Ramos (cell line): ENCODE data around the gene ACTL6A.
"Not testable (repeated sequence)": the region's sequence is repeated elsewhere in the genome, so short reads cannot be mapped to it uniquely, and the experiment has no call there.

Source experiments
- in situ Hi-C: fragments of 300-500 bp; cut with MboI; formaldehyde crosslinking; loops from one replicate; pipeline ENCODE4 v1.14.3; 2022; ENCODE audit warnings: low sequenced_read_pairs; ENCODE audit not compliant: unreplicated experiment

The ACTL6A gene

DNA sequence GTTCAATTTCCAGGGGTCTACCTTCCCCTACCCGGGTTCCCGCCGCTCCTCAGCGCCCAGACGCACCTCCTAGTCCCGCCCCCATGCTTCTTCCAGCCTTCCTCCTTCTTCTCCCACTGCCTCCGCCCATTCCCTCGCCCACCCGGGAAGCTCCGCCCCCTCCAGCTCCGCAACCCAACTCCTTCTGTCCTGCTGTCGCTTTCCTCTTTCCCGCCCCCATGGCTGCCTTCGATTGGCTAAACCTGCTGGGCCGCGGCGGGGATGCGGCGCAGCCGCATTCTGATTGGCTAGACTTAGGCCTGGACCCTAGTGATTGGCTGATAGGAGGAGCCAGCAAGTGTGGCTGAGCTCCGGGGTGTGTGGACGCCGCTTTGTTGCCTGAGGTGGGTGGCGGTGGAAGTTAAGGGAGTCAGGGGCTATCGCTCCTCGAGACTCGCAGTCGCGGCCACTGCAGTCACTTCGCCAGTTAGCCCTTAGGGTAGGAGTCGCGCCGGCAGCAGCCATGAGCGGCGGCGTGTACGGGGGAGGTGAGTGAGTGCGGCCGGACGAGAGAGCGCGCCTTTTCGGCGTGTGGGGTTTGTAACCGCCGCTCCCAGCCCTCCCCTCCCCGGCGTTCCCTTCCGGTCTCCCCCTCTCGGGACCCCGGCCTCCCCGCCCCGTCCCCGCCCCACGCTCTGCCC is at the start of gene ACTL6A:
ACTL6A (plus strand) TSS at position 336 of the 680 bp plus-strand sequence; CDS start at position 503, 167 bp downstream.
- in situ Hi-C loops, result loop anchor here (10.0 kb wide), 1 partner anchor 408 kb away; no protein-coding TSS in a partner anchor

- in situ Hi-C loops, result no loop called here
Observed at GRCh38 chr3:179513862-179514261, 48.9 kb upstream of the ACTL6A start.

GRCh38 chr3:179516461-179517251 is 46.1 kb upstream of the ACTL6A start:
- in situ Hi-C loops, result not testable (repeated sequence)

DNA sequence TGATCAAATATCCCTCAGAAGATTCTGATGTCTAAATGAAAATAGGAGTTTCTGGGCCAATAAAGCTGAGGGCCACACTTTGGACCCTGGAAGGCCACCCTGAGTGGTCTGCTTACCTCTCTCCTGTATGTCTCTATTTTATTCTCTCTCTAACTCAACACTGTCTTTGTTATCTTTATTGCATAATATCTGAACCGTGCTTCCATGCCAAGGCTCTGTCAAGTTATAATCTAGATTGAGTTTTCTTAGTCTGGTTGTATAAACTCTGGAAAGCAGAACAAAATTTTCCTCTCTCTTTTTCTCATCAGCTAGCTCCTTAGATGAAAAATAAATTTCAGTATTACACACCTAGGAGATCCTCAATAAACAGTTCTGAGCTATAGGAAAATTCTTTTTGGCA is 36.2 kb upstream of the ACTL6A start:
- in situ Hi-C loops, result no loop called here

DNA sequence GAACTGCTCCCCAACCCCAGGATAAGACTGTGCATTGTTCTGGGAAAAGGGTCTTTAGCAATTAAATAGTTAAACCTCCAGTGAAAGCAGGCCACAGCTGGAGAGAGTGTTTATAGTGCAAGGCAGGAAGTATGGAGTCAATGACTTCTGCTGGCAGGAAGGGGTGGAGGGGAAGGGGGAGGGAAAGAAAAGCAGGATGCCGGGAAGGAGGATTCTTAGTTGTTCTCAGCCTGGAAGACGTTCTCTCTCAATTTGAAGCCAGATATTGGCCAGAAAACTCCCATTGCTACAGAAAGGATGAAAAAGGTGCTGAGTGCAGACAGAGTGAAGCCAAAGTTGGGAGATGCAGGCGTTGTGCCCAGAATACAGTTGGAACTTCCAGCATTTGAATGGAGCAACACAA is 35.7 kb upstream of the ACTL6A start:
- in situ Hi-C loops, result no loop called here

- in situ Hi-C loops, result no loop called here
Observed at GRCh38 chr3:179528772-179529171, 34.0 kb upstream of the ACTL6A start.

DNA sequence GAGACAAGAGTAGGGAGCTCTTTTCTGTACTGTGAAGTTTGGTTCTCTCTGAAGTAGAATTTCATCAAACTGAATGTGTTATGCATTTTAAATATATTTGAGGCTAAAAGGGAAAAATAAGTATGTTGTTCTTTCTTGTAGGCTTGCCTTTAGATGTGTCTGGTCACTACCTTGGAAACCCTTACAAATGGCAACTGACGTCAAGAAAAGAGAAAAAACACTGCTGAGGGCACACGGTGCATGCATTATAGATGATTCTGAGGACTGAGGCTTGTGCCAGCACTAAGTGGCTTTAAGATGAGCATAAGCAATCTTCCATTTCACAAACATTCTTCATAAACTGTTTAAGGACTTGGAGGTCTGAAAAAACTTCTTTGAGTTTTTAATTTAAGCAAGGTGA is 31.1 kb upstream of the ACTL6A start:
- in situ Hi-C loops, result no loop called here

- in situ Hi-C loops, result no loop called here
Observed at GRCh38 chr3:179533274-179533673, 29.5 kb upstream of the ACTL6A start.

- in situ Hi-C loops, result loop anchor here (5.0 kb wide), 1 partner anchor 49 kb away; no protein-coding TSS in a partner anchor
Observed at GRCh38 chr3:179536256-179536655, 26.5 kb upstream of the ACTL6A start.

DNA sequence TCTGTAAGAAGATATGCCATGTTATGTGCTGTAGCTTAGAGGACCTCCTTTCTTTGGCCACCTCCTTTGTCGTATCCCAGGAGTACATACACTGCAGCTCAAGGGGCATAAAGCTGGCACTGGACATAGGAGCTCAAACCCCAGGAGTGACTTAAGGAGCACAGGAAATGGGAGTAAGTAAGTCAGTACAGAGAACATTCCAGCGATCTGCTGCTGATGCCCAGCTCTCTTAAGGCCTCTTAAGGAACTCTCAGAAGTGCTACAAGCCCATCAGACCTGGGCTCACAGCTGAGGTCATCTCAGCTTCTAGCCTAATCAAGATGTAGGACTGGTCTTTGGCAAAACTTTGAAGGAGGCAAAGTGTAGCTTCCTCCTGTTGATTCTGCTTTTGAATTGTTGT is 21.6 kb upstream of the ACTL6A start:
- in situ Hi-C loops, result no loop called here

DNA sequence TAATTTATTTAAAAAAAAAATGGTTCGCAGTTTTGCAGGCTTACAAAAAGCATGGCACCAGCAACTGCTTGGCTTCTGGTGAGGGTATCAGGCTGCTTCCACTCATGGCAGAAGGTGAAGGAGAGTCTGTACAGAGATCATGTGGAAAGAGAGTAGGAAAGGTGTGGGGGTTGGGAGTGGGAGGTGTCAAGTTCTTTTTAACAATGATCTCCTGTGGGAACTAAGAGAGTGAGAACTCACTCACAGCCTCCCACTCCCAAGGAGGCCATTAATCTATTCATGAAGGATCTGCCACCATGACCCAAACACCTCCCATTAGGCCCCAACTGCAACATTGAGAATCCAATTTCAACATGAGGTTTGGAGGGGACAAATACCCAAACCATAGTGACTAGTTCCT is 21.1 kb upstream of the ACTL6A start:
- in situ Hi-C loops, result no loop called here

DNA sequence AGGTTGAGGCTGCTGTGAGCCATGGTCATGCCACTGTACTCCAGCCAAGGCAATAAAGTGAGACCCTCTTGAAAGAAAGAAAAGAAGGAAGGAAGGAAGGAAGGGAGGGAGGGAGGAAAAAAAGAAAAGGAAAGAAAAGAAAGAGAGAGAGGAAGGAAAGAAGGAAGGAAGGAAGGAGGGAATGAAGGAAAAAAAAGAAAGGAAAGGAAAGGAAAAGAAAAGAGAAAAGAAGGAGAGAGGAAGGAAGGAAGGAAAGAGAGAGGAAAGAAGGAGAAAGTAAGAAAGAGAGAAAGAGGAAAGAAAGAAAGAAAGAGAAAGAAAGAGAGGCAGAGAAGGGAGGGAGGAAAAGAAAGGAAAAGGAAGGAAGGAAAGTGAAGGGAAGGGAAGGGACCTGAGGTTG is 20.4 kb upstream of the ACTL6A start:
- in situ Hi-C loops, result no loop called here

- in situ Hi-C loops, result no loop called here
Observed at GRCh38 chr3:179544981-179545645, 17.6 kb upstream of the ACTL6A start.

GRCh38 chr3:179546814-179547241 is 15.9 kb upstream of the ACTL6A start:
- in situ Hi-C loops, result no loop called here

DNA sequence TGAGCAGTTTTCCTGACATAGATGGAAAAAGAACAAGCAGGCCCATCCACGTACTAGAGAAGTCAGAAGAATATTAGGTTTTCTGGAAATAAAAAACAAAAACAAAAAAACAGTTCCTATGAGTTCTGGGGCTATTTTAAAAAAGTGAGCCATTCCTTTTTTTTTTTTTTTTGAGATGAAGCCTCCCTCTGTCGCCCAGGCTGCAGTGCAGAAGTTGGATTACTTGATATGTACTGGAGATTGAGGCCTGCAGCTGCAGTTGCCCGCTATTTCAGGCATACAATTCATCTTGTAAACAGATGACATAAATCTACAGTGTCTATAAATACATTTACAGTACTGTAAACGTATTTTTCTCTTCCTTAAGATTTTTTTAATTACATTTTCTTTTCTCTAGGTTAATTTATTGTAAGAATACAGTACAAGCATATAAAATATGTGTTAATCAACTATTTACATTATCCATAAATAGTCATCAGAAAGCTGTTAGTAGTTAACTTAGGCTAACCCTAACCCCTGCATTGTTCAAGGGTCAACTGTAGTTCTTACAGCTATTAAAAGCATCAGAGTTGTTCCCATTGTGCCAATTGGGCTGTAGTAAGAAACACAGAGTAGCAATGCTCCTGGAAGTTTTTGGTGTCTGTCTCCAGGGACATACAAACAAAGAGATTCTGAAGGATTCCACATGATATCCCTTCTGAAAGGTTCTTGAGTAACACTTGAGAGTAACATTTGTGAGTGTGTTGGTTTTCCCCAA is 11.2 kb upstream of the ACTL6A start:
- in situ Hi-C loops, result loop anchor here (5.0 to 10.0 kb wide), 2 partner anchors 104 to 537 kb away; no protein-coding TSS in a partner anchor

GRCh38 chr3:179558742-179559364 is 3.9 kb upstream of the ACTL6A start:
- in situ Hi-C loops, result loop anchor here (10.0 kb wide), 1 partner anchor 544 kb away; no protein-coding TSS in a partner anchor

DNA sequence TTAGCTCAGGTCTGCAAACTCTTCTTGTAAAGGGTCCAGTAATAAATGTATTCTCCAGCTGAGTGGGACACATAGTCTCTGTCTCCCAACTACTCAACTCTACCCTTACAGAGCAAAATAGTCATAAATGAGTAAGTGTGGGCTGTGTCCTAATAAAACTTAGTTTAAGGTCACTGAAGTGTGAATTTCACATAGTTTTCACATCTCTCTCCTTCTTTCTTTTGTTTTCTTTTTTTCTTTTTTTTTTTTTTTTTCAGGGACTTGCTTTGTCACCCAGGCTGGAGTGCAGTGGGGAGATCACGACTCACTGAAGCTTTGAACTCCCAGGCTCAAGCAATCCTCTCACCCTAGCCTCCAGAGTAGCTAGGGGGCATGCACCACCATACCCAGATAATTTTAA is 1.9 kb upstream of the ACTL6A start:
- in situ Hi-C loops, result loop anchor here (10.0 kb wide), 1 partner anchor 406 kb away; no protein-coding TSS in a partner anchor

DNA sequence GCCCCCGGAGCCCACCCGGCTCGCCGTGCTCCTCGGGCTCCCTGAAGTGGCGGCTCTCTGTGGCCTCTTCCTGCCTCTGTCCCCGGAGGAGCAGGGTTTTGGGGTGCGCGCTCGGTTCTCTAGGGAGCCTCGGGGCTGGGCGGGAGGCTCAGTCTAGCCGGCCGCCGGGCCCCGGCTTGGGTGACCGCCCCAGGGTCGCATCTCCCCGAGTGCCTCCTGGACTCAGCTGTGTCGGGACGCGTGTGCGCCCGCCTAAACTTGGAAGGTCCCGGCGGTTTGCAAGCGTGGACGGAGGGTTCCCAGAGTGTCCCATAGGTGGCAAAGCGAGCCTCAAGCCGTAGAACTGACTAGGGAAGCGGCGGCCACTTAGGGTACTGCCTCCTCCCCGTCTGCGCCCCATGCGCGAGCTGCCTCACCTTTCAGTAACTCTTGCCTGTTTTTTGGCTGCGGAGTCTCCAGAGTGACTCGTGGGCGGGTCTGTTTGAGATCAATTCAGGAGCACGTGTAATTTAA is 601 bp downstream of the ACTL6A start:
- in situ Hi-C loops, result loop anchor here (10.0 kb wide), 1 partner anchor 409 kb away; no protein-coding TSS in a partner anchor

DNA sequence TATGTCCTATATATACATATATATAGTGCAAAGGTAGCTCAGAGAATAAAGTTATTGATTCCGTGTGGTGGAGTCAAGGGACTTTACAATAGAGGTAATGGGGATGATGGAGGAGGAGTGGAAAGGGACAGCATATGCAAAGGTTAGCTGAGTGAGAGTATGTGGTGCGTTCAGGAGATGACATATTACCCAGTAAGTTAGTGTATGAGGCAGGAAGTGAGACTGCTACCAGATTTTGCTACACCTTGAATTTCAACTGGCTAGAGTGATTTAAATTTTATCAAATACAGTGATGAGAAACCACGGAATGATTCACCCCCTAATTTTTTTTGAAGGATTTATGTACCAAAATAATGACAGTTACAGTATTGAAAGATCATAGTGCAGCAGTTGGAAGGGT is 2.8 kb downstream of the ACTL6A start:
- in situ Hi-C loops, result loop anchor here (5.0 to 10.0 kb wide), 2 partner anchors 228 to 411 kb away; no protein-coding TSS in a partner anchor
